ENCODE data around the gene TMEM196. TPM values are rescaled to one million over a fixed set of nuclear protein-coding genes. Genes with fewer than 3 reads are reported as not detected.

The TMEM196 gene
- total and polyA plus RNA-seq, 9 of the 15 experiments (the other 6 are each of a cell fraction or from before 2014, with no cell fraction given), result not detected

DNA sequence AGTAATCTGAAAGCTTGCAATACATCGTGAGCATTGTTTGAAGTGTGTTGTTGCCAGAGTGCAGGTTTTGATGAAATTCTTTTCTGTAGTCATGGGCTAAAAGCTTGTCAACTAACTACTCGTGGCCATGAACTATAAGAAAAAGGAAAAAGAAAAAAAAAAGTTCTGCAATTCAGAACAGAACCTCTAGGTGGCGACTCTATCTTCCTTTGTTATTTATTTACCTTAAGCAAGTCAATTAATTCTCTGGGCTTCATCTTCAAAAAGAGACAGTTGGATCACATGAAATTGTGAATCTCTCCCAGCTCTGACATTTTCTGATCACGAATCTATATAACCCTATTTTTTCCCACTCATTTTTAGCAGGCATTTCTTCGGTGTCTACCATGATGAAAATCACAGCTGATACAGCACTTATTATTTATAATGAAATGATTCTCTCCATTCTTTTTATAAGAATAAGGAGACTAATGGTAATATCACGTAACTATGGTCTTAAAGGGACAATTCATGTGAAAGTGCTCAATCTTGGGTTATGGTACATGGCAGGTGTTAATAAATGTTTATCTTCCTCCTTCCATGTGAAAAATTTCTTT, 18.8 kb downstream of the TMEM196 start:
- no peaks in the 10 kb centered on the region for H3K36me3 ChIP-seq (ENCODE audit: control insufficient read depth, insufficient read depth, low read length)
- DNase-seq (ENCODE audit: extremely low read depth in 1 of 4, low spot score in 3 of 4) (peak; percentile 11 to 34 (median 12)), ATAC-seq (no peak; the same call in 2 of the 3 replicates), FAIRE-seq (peak; percentile 75)
- H4K20me1 ChIP-seq (replicated peaks; ENCODE audit: control insufficient read depth, insufficient read depth, low read length), result no peaks in the 10 kb centered on the region
- in situ Hi-C loops (cut with MboI), result loop anchor here (5.0 to 25.0 kb wide), 3 partner anchors 408 to 848 kb away; partner anchors contain the start of gene ITGB8
- H3K9me1 ChIP-seq (ENCODE audit: control insufficient read depth, insufficient read depth, low read length), result no peaks in the 10 kb centered on the region
- ChIA-PET POLR2A (interaction anchor here (1.3 kb wide), 1 partner anchor 11 kb away, joined by 3 read pairs; no protein-coding TSS in a partner anchor), CTCF (ENCODE audit: low intra/inter-chr PET ratio) (interaction anchor here (0.5 to 1.1 kb wide), 6 partner anchors 418 to 1896 kb away, joined by 3 to 5 read pairs (median 4); no protein-coding TSS in a partner anchor)
- H3K9me3 ChIP-seq (replicated peaks; ENCODE audit: control insufficient read depth, insufficient read depth, low read depth, low read length), result no peaks in the 10 kb centered on the region
- 1% methylated on average over 6 of the region's 6 CpGs for WGBS (ENCODE audit: insufficient coverage, low coverage, missing lambda C conversion rate)
- H3K4me1 ChIP-seq (replicated peaks in 1 of 2; ENCODE audit: control insufficient read depth in 2 of 2, insufficient read depth in 2 of 2, low read length in 2 of 2), result no peaks in the 10 kb centered on the region
- no peak overlapping the region for H3K27ac ChIP-seq (ENCODE audit: extremely low read depth, low read depth, low read length)
- H3K4me2 ChIP-seq (ENCODE audit: insufficient read depth, low read length), result no peak overlapping the region
- no TSS peak for BruUV-seq (replicated peaks)
- no peaks in the 10 kb centered on the region for H3K27me3 ChIP-seq (ENCODE audit: control insufficient read depth in 2 of 2, insufficient read depth in 2 of 2, low read length in 2 of 2)
- no peaks in the 10 kb centered on the region for H3K79me2 ChIP-seq (ENCODE audit: control insufficient read depth, insufficient read depth, low read length)
- no peak overlapping the region for H2AFZ ChIP-seq (ENCODE audit: low read depth, low read length)
- intact Hi-C loops (cut with micrococcal nuclease), result loop anchor here (1.0 to 5.0 kb wide), 3 partner anchors 418 to 844 kb away; no protein-coding TSS in a partner anchor
- no peak overlapping the region for H3K9ac ChIP-seq (ENCODE audit: insufficient read depth in 1 of 2, low read depth in 2 of 2, low read length in 2 of 2)
- no peak overlapping the region for H3K4me3 ChIP-seq
- TF ChIP-seq ZNF696 (CRISPR knock-in tag; conservative IDR thresholded peaks at IDR 0.05) (no peak), KAT7 (CRISPR knock-in tag; IDR thresholded peaks at IDR 0.05; ENCODE audit: borderline replicate concordance) (no peak), NR2C2 (CRISPR knock-in tag; IDR thresholded peaks at IDR 0.05) (no peak), NR2C2 (tag; IDR thresholded peaks at IDR 0.05) (no peak), RAD21 (CRISPR knock-in tag; conservative IDR thresholded peaks at IDR 0.05 in 1 of 2, IDR thresholded peaks at IDR 0.05 in 1 of 2) (peak; percentile 55 to 68)
- TF ChIP-seq, protein P1, sequence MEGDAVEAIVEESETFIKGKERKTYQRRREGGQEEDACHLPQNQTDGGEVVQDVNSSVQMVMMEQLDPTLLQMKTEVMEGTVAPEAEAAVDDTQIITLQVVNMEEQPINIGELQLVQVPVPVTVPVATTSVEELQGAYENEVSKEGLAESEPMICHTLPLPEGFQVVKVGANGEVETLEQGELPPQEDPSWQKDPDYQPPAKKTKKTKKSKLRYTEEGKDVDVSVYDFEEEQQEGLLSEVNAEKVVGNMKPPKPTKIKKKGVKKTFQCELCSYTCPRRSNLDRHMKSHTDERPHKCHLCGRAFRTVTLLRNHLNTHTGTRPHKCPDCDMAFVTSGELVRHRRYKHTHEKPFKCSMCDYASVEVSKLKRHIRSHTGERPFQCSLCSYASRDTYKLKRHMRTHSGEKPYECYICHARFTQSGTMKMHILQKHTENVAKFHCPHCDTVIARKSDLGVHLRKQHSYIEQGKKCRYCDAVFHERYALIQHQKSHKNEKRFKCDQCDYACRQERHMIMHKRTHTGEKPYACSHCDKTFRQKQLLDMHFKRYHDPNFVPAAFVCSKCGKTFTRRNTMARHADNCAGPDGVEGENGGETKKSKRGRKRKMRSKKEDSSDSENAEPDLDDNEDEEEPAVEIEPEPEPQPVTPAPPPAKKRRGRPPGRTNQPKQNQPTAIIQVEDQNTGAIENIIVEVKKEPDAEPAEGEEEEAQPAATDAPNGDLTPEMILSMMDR (IDR thresholded peaks at IDR 0.05 in 2 of 3, conservative IDR thresholded peaks at IDR 0.05 in 1 of 3; ENCODE audit: insufficient read depth in 2 of 3, low read depth in 1 of 3, low read length in 3 of 3), result peak; percentile 36 to 71 (median 47); a peak in 4 of 6 replicates
- TF ChIP-seq, protein P2, sequence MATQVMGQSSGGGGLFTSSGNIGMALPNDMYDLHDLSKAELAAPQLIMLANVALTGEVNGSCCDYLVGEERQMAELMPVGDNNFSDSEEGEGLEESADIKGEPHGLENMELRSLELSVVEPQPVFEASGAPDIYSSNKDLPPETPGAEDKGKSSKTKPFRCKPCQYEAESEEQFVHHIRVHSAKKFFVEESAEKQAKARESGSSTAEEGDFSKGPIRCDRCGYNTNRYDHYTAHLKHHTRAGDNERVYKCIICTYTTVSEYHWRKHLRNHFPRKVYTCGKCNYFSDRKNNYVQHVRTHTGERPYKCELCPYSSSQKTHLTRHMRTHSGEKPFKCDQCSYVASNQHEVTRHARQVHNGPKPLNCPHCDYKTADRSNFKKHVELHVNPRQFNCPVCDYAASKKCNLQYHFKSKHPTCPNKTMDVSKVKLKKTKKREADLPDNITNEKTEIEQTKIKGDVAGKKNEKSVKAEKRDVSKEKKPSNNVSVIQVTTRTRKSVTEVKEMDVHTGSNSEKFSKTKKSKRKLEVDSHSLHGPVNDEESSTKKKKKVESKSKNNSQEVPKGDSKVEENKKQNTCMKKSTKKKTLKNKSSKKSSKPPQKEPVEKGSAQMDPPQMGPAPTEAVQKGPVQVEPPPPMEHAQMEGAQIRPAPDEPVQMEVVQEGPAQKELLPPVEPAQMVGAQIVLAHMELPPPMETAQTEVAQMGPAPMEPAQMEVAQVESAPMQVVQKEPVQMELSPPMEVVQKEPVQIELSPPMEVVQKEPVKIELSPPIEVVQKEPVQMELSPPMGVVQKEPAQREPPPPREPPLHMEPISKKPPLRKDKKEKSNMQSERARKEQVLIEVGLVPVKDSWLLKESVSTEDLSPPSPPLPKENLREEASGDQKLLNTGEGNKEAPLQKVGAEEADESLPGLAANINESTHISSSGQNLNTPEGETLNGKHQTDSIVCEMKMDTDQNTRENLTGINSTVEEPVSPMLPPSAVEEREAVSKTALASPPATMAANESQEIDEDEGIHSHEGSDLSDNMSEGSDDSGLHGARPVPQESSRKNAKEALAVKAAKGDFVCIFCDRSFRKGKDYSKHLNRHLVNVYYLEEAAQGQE (IDR thresholded peaks at IDR 0.05; ENCODE audit: borderline replicate concordance), result peak; percentile 23; the same call in 1 of the 2 replicates
- TF ChIP-seq, protein P2 (CRISPR knock-in tag; IDR thresholded peaks at IDR 0.05; ENCODE audit: low read depth), result no peak
- TF ChIP-seq, protein P3, sequence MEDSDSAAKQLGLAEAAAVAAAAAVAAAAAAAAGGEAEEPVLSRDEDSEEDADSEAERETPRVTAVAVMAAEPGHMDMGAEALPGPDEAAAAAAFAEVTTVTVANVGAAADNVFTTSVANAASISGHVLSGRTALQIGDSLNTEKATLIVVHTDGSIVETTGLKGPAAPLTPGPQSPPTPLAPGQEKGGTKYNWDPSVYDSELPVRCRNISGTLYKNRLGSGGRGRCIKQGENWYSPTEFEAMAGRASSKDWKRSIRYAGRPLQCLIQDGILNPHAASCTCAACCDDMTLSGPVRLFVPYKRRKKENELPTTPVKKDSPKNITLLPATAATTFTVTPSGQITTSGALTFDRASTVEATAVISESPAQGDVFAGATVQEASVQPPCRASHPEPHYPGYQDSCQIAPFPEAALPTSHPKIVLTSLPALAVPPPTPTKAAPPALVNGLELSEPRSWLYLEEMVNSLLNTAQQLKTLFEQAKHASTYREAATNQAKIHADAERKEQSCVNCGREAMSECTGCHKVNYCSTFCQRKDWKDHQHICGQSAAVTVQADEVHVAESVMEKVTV (CRISPR knock-in tag; IDR thresholded peaks at IDR 0.05), result peak; percentile 38; the same call in 1 of the 2 replicates

Measured in K562 (cell line).